NCI-H128 (cell line): ENCODE measurements around the gene C1orf21.

Experiments used
- DNase-seq: peaks from one replicate; lab custom pipeline; 2025; ENCODE audit not compliant: unreplicated experiment; lab: John Stamatoyannopoulos, UW

Gene C1orf21

GRCh38 chr1:184552446-184552845 is 165.6 kb downstream of the C1orf21 start:
- DNase-seq, result no peak

DNA sequence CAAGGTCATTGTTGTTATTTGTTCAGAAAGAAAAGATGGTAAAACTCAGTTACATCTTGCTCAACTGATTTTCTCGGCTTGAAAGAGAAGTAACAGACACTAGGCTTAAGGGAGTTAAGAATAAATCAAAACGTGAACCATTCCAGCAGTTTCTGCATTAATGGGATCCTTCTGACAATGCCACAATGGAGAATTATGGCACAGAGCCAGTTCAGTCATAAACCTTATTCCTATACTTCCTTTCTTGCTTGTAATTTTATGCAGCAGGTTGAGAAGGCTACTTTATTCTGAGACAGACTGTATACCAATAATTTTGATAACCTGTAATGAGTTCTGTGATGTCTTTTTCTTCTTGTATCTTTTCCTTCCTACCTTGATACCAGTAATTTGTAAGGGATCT is 167.0 kb downstream of the C1orf21 start:
- no peak for DNase-seq

DNA sequence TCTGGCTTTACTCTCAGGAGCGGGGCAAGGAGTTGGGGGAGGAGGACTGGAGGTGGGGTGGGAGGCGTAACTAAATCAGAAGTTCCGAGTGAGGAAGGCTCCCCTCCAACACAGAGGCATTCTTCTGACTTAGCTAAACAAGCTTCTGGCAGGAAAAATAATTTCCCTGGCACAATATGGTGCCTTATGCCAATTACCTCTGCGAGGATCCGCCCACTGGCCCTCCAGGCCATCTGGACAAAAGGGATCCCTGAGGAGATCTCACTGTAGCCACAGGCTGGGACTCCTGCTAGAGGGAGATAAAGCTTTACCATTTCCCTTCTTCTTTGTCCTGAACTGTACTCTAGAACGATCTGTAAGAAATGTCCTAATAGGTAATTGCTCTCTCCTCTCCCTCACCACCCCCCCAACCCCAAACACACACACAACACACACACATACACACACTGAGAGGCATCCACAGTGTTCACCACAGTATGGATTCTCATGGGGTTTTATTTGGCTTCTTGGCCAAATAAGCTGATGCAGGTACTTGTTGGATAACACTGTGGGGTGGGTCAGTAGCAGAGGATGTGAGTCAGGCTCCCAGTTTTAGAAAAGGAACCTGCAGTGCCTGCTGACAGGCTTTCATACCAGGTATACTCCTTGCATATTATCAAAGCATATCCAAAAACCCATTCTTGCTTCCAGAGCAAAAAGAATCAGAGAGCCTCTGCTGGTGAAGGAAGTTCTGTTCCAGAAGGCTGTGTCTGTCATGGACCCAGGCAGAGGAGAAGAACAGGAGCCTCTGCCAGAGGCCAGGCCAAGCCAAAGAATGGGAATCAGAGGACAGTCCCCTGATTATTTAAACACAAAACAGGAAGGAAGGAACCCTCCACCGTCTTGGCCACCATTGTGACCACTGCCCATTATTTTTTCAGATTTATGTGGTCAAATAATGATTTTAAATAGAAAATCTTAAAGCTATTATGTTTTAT is 169.1 kb downstream of the C1orf21 start:
- DNase-seq, result no peak

DNA sequence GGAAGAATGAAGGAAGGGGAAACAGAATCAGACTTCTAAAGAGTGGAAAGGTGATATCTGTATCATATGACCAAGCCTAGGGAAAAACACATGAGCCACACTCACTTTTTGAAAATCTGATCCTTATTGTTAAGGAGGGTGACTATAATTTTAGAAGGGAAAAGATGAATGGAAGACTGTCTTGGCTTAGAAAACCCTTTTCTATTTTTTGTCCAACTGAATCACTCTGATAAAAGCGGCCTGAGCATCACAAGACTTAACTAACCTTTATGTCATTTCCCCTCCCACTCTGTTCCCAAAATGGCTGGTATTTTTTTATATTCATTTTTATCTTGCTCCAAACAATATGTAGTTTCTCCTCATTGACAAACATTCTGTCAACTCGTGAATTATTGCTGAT is 169.8 kb downstream of the C1orf21 start:
- no peak for DNase-seq

GRCh38 chr1:184557423-184558347 is 170.9 kb downstream of the C1orf21 start:
- DNase-seq, result no peak

DNA sequence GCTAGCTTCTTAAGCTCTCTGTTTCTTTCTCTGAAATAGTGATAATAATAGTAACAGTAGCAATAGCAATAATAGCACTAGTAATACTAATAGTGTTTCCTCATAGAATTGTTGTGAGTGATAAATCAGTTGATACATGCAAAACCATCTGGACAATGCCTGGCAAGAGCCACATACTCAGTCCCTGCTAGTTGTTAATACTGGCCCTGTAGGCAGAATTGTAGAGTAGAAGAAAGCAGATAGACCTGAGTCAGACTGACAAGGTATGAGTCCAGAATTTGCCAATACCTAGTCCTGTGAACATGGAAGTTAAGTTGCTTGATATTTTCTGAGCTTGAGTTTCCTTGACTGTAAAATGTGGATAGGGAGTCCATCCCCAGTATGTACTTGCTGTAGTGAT is 171.9 kb downstream of the C1orf21 start:
- DNase-seq, result no peak

DNA sequence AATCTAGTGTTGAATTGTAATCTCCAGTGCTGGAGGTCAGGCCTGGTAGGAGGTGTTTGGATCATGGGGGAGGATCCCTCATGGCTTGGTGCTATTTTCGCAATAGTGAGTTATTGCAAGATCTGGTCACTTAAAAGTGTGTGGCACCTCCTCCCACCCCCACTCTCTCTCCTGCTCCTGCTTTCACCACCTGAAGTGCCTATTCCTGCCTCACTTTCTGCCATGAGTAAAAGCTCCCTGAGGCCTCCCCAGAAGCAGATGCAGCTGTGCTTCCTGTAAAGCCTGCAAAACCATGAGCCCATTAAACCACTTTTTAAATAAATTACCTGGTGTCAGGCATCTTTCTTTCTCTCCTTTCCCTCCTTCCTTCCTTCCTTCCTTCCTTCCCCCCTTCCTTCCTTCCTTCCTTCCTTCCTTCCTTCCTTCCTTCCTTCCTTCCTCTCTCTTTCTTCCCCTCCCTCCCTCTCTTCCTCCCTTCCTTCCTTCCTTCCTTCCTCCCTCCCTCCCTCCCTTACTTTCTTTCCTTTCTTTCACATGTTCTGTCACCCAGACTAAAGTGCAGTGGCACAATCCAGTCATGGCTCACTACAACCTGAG is 172.4 kb downstream of the C1orf21 start:
- no peak for DNase-seq

DNA sequence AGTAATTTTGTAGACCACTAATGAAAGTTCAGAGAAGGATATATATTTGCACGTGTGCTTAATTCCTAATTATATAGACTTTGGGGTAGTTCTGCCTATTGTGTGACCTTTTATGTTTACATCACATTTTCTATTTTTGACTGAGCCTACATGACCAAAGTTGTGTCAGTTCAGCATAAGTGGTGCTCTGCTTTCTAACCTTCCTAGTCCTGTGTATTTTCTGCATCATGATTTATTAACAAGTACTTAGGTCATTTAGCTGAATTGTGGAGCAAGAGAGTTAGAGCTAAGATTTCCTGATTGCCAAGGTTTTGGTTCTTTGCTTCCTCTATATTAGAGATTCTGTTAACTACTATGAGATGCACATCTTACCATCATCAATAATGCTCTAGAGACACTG is 176.0 kb downstream of the C1orf21 start:
- no peak for DNase-seq

- no peak for DNase-seq
Observed at GRCh38 chr1:184563308-184563707, 176.5 kb downstream of the C1orf21 start.

- DNase-seq, result no peak
Observed at GRCh38 chr1:184567009-184567408, 180.2 kb downstream of the C1orf21 start.

- DNase-seq, result no peak
Observed at GRCh38 chr1:184567637-184568036, 180.8 kb downstream of the C1orf21 start.

DNA sequence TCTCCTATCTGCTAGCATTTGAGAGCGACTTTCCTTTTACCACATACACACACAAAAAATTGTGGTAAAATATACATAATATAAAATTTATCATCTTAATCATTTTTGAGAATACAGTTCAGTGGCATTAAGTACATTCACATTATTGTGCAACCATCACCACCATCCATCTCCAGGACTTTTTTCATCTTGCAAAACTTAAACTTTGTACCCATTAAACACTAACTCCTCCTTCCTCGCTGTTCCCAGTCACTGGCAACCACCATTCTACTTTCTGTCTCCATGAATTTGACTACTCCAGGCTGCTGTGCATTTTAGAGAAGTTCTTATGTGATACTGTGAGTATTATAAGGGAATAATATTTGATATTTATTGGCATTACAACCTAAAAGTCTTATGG is 181.3 kb downstream of the C1orf21 start:
- no peak for DNase-seq

- DNase-seq, result no peak
Observed at GRCh38 chr1:184569106-184569505, 182.3 kb downstream of the C1orf21 start.

- DNase-seq, result no peak
Observed at GRCh38 chr1:184574588-184574987, 187.8 kb downstream of the C1orf21 start.

DNA sequence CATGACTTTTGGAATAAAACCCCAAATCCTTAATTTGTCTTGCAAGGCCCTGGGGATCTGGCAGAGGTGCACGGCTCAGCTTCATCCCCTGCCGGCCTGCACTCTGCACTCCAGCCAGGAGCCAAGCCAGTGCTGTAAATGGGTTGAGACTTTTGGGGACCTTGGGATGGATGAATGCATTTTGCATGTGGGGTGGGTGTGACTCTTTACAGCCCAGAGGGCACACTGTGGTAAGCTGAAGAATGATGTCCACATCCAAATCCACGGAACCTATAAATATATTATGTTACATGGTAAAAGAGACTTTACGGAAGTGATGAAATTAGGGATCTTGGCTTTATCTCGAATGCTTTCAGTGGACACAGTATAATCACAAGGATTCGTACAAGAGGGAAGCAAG is 190.0 kb downstream of the C1orf21 start:
- no peak for DNase-seq

- no peak for DNase-seq
Observed at GRCh38 chr1:184577319-184577718, 190.5 kb downstream of the C1orf21 start.

DNA sequence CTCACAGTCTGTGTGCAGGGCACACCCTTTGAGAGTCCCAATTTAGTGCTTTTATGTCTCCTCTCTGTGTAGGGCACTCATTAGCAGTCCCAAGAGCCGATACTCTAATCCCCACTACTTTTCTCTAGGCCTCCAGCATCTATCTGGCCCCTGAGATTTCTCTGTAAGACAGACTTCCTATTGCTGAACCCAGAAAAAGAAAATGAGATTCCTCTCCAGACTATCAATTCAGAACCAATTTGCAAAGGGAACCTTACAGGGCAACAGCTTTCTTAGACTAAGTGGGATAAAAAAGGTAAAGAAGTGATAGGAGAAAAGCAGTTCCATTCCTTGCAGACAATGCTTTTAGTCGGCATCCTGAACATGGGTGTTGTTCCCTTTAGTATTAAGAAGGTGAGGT is 195.6 kb downstream of the C1orf21 start:
- no peak for DNase-seq

DNA sequence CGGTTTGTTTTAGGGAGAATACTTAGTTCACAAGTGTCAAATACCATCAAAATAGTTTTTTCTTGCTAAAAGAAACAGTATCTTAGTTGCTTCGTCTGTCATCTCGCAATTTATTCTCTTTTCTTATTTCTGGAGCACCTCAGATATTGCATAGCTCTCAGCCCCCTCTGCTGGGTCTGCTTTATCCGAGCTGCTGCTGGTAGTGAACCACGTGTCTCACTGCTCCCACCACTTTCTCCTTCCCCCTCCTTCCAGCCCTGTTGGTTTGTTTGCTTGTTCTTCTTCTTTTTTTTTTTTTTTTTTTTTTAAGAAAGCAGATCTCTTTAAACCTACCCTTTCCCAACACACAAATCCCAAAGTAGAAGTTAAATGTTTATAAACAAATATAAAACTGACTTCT is 197.0 kb downstream of the C1orf21 start:
- no peak for DNase-seq

DNA sequence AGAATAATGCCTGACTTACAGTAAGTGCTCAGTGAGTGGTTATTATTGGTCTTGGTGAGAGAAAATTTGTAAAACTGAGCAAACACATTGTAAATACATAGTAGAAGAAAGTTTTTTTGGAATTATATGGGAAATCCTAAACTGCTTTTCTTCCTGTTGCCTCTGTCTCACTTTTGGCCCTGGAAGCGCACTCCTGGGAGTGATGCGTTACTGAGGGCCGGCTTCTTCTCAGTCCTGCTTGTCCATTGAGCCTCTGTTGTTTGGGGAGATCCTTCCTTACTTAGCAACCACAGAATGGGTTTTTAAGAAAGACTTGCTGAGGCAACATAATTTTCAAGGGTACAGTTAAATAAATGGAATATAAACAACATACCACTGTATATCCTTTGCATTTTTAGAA is 201.9 kb downstream of the C1orf21 start:
- no peak for DNase-seq

DNA sequence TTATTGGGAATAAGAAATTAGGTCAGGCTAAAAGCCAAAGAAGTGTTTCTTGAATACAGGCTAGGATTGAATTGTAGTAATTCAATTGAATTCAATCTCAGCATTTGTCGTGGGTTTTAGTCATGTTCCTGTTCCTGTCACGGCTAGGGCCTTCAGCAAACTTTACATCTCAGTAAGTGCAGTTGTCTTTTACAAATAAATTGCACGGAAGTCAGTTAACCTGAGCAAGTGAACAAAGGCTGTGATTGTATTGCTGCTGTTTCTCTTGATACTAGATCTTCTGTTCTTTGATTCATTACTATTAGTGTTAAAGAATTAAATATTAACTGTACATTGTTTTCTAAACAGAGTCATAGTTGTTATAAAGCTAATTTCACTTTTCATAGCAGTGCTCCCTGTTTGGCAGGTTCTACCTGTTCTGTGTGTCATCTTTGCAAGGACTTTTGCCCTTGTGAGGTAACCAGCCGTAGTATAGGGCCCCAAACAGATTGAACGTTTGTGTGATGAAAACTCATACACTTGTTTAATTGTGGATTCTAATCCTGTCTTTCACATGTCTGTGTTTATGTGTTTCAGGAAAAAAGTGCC is 203.4 kb downstream of the C1orf21 start:
- DNase-seq, result no peak

DNA sequence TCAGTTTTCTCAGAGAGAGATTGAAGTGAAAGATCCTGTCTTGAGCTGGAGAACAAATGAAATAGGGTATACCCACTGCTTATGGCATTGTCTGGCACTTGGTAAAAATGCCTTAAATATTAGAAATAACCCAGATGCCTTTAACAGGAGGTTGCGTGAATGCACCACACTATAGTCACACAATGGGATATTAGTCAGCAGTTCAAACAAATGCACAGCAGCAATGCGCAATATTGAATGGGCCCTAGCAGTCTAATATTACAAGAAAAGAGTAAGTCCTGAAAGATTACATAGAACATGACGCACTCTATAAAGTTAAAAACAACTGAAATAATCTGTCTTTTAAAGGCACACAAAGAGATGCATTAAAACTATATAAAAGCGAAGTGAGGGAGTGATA is 206.8 kb downstream of the C1orf21 start:
- DNase-seq, result no peak
